Measurements from ENCODE around the gene LRRC23. TPM values are rescaled to one million over a fixed set of nuclear protein-coding genes. Genes with fewer than 3 reads are reported as not detected.

LRRC23 gene
- total and polyA plus RNA-seq, 2 of the 4 experiments (the other 2 are of a cell fraction), result 11.1 to 11.4 TPM

- Histone ChIP-seq H3K56ac (ENCODE audit: extremely low read depth, insufficient read depth, low read length) (peak within 1 kb of the TSS; percentile 74), H3K4ac (ENCODE audit: low read depth, low read length) (peak within 1 kb of the TSS; percentile 93), H4K5ac (ENCODE audit: low read depth, low read length) (peak within 1 kb of the TSS; percentile 85), H3K4me2 (ENCODE audit: low read depth, low read length) (peak within 1 kb of the TSS; percentile 95), H3K36me3 (ENCODE audit: control insufficient read depth, insufficient read depth, low read length) (peaks cover 32% of the 10 kb centered on the region), H3K18ac (ENCODE audit: low read depth, low read length) (peak within 1 kb of the TSS; percentile 77), H2BK20ac (ENCODE audit: low read depth, low read length) (peak within 1 kb of the TSS; percentile 28; the same call in 1 of the 2 replicates), H2AFZ (replicated peaks; ENCODE audit: low read length, poor library complexity) (peak within 1 kb of the TSS; percentile 97), H3K27ac (ENCODE audit: insufficient read depth, low read length) (peak within 1 kb of the TSS; percentile 90), H2AK5ac (ENCODE audit: low read depth, low read length) (peak within 1 kb of the TSS; percentile 95), H3K9ac (ENCODE audit: low read depth, low read length) (peak within 1 kb of the TSS; percentile 81), H3K4me1 (ENCODE audit: control insufficient read depth, insufficient read depth, low read length) (peaks cover 5% of the 10 kb centered on the region; the same call in 1 of the 2 replicates), H4K91ac (ENCODE audit: insufficient read depth, low read depth, low read length) (peak within 1 kb of the TSS; percentile 93), H3K14ac (replicated peaks; ENCODE audit: low read depth, low read length) (peak within 1 kb of the TSS; percentile 95), H3K23ac (ENCODE audit: low read depth, low read length) (peak within 1 kb of the TSS; percentile 83), H4K8ac (ENCODE audit: low read depth in 2 of 2, low read length in 2 of 2) (peak within 1 kb of the TSS; percentile 35 to 85), H2BK5ac (ENCODE audit: low read depth, low read length, poor library complexity, severe bottlenecking) (peak within 1 kb of the TSS; percentile 91), H3K9me3 (ENCODE audit: control insufficient read depth, insufficient read depth, low read length) (no peaks in the 10 kb centered on the region), H2AK9ac (replicated peaks; ENCODE audit: low read depth, low read length, poor library complexity) (peak within 1 kb of the TSS; percentile 94), H3K79me1 (ENCODE audit: low read depth in 1 of 2, low read length in 2 of 2) (peaks cover 17 to 37% of the 10 kb centered on the region in 2 experiments), H3K27me3 (ENCODE audit: control insufficient read depth, insufficient read depth, low read length) (no peaks in the 10 kb centered on the region), H2BK15ac (ENCODE audit: low read depth, low read length) (no peak within 1 kb of the TSS; the same call in 2 of the 3 replicates), H3K4me3 (ENCODE audit: insufficient read depth, low read depth, low read length) (peak within 1 kb of the TSS; percentile 73), H2BK120ac (ENCODE audit: low read depth, low read length) (peak within 1 kb of the TSS; percentile 49), H4K20me1 (ENCODE audit: insufficient read depth, low read length) (no peaks in the 10 kb centered on the region; the same call in 1 of the 2 replicates), H3K9me1 (ENCODE audit: insufficient read depth, low read length) (0 out of 2 replicates have a peak, but pooled peaks cover 2% of the 10 kb centered on the region)
- dilution Hi-C loops (cut with HindIII; ENCODE audit: low sequenced_read_pairs, unreplicated experiment) (no loop called here), intact Hi-C loops (cut with micrococcal nuclease) (loop anchor here (1.0 to 2.0 kb wide), 4 partner anchors 21 to 169 kb away; partner anchors contain the start of gene C1R), in situ Hi-C loops (cut with MboI; ENCODE audit: low sequenced_read_pairs) (loop anchor here (10.0 kb wide), 1 partner anchor 171 kb away; no protein-coding TSS in a partner anchor)
- POLR2A ChIA-PET (ENCODE audit: unreplicated experiment), result interaction anchor here (0.6 to 2.7 kb wide), 5 partner anchors 15 to 109 kb away, joined by 3 to 11 read pairs (median 3); no protein-coding TSS in a partner anchor
- peak; percentile 60 for ATAC-seq (ENCODE audit: low read depth)
- peak; percentile 89 for DNase-seq
- CTCF ChIA-PET, result interaction anchor here (0.9 to 1.4 kb wide), 4 partner anchors 18 to 166 kb away, joined by 3 to 4 read pairs (median 3); no protein-coding TSS in a partner anchor
- whole genome bisulfite sequencing, 2 experiments (ENCODE audit: extremely low coverage in 2 of 2, insufficient read length in 1 of 2), result 0% methylated on average over 17 of the region's 31 CpGs; no CpG with 5 or more reads in 1 of the 2 experiments
- TSS peak; percentile 63 for BruUV-seq (replicated peaks)
- TF ChIP-seq MAFK (IDR thresholded peaks at IDR 0.05; ENCODE audit: low read depth, low read length) (peak; percentile 1; the same call in 1 of the 2 replicates), NFE2L2 (IDR thresholded peaks at IDR 0.05; ENCODE audit: low read depth, low read length) (0 out of 2 replicates have a peak, but pooled peaks have one; percentile 11), CEBPB (IDR thresholded peaks at IDR 0.05; ENCODE audit: low read depth, low read length) (no peak), POLR2A (IDR thresholded peaks at IDR 0.05; ENCODE audit: low read depth, low read length) (peak; percentile 99)
- TF ChIP-seq, protein P1, sequence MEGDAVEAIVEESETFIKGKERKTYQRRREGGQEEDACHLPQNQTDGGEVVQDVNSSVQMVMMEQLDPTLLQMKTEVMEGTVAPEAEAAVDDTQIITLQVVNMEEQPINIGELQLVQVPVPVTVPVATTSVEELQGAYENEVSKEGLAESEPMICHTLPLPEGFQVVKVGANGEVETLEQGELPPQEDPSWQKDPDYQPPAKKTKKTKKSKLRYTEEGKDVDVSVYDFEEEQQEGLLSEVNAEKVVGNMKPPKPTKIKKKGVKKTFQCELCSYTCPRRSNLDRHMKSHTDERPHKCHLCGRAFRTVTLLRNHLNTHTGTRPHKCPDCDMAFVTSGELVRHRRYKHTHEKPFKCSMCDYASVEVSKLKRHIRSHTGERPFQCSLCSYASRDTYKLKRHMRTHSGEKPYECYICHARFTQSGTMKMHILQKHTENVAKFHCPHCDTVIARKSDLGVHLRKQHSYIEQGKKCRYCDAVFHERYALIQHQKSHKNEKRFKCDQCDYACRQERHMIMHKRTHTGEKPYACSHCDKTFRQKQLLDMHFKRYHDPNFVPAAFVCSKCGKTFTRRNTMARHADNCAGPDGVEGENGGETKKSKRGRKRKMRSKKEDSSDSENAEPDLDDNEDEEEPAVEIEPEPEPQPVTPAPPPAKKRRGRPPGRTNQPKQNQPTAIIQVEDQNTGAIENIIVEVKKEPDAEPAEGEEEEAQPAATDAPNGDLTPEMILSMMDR (conservative IDR thresholded peaks at IDR 0.05; ENCODE audit: low read depth, low read length), result no peak
Observed at GRCh38 chr12:6943722-6944380, 39.2 kb downstream of the LRRC23 start, which contains the start of the genes C12orf57 and RNU7-1. Gene C12orf57, plus strand, starts transcription at chr12:6944022. Its CDS starts 100 bp downstream, at chr12:6944122. Gene RNU7-1, plus strand, starts transcription at chr12:6943816.
